GM18858 (cell line): Measurements from ENCODE around the gene ZNF25.
"Not testable (repeated sequence)": the region's sequence is repeated elsewhere in the genome, so short reads cannot be mapped to it uniquely, and the experiment has no call there.

Experiments used
- ATAC-seq: cut with Tn5 transposase; IDR thresholded peaks from one replicate; pipeline ENCODE4 v1.9.1; 2021; ENCODE audit not compliant: unreplicated experiment

The ZNF25 gene

GRCh38 chr10:37976091-37976879 lies at the start of gene ZNF25:
Gene ZNF25 (minus strand): TSS chr10:37976647. CDS start chr10:37971722, 4,925 bp downstream.
- peak; percentile 93 for ATAC-seq

GRCh38 chr10:38025283-38025682 lies 48.8 kb upstream of the ZNF25 start:
- ATAC-seq, result peak; percentile 71

- not testable (repeated sequence) for ATAC-seq
Measured at GRCh38 chr10:38019124-38019523, 42.7 kb upstream of the ZNF25 start.

GRCh38 chr10:38016354-38016753 lies 39.9 kb upstream of the ZNF25 start:
- ATAC-seq, result no peak

GRCh38 chr10:38010119-38010903 lies 33.9 kb upstream of the ZNF25 start, which contains the start of gene ZNF33A:
Gene ZNF33A (plus strand): TSS chr10:38010675. CDS start chr10:38012342, 1,667 bp downstream.
- peak; percentile 84 for ATAC-seq

GRCh38 chr10:38007991-38008390 lies 31.5 kb upstream of the ZNF25 start:
- ATAC-seq, result no peak

GRCh38 chr10:38007551-38007950 lies 31.1 kb upstream of the ZNF25 start:
- ATAC-seq, result no peak

- ATAC-seq, result no peak
Measured at GRCh38 chr10:38003588-38003987, 27.1 kb upstream of the ZNF25 start.

GRCh38 chr10:38003026-38003425 lies 26.6 kb upstream of the ZNF25 start:
- no peak for ATAC-seq

- not testable (repeated sequence) for ATAC-seq
Measured at GRCh38 chr10:38000474-38000873, 24.0 kb upstream of the ZNF25 start.

- ATAC-seq, result not testable (repeated sequence)
Measured at GRCh38 chr10:37998920-37999319, 22.5 kb upstream of the ZNF25 start.

GRCh38 chr10:37992083-37992482 lies 15.6 kb upstream of the ZNF25 start:
- no peak for ATAC-seq

- ATAC-seq, result no peak
Measured at GRCh38 chr10:37991655-37992054, 15.2 kb upstream of the ZNF25 start.

GRCh38 chr10:37976880-37977203 lies 395 bp upstream of the ZNF25 start:
- no peak for ATAC-seq

GRCh38 chr10:37975401-37975991 lies 951 bp downstream of the ZNF25 start:
- ATAC-seq, result no peak

- ATAC-seq, result no peak
Measured at GRCh38 chr10:37972396-37972795, 4.1 kb downstream of the ZNF25 start.

- ATAC-seq, result no peak
Measured at GRCh38 chr10:37965006-37965405, 11.4 kb downstream of the ZNF25 start.

GRCh38 chr10:37960591-37961137 lies 15.8 kb downstream of the ZNF25 start:
- ATAC-seq, result no peak

- no peak for ATAC-seq
Measured at GRCh38 chr10:37957841-37958240, 18.6 kb downstream of the ZNF25 start.

- ATAC-seq, result no peak
Measured at GRCh38 chr10:37952926-37953325, 23.5 kb downstream of the ZNF25 start.

- ATAC-seq, result no peak
Measured at GRCh38 chr10:37952043-37952755, 24.2 kb downstream of the ZNF25 start.
